Esophagus (tissue), 2 donors: ENCODE results near the gene SYNGR3. TPM values are rescaled to one million over a fixed set of nuclear protein-coding genes. Genes with fewer than 3 reads are reported as not detected.

Experiments
- polyA plus RNA-seq, 2 donors: library from polyadenylated mRNA; stranded (reverse); fragments of 200-250 nt; gene quantifications; one replicate each; pipeline ENCODE4 v1.2.3, GENCODE V29; 2013
- donor health status: healthy with polysubstance abuse.
- donor health status: Bipolar disorder and iron deficiency.

Gene SYNGR3
- polyA plus RNA-seq, 2 donors = 0.06 to 0.36 TPM

Other genes with a start within 250 kb of the SYNGR3 start
- gene NME3, start 218.4 kb upstream of the SYNGR3 start, polyA plus RNA-seq = 100 to 1,000 TPM in 1 of 2 donors, 10 to 100 TPM in 1; 51.0 to 102 TPM
- gene EME2, start 217.2 kb upstream of the SYNGR3 start, polyA plus RNA-seq = 10 to 100 TPM in 1 of 2 donors, 1 to 10 TPM in 1; 6.6 to 23.0 TPM
- gene MRPS34, start 216.8 kb upstream of the SYNGR3 start, polyA plus RNA-seq = 100 to 1,000 TPM in 1 of 2 donors, 10 to 100 TPM in 1; 62.4 to 115 TPM
- 100 to 1,000 TPM in 1 of 2 donors, 10 to 100 TPM in 1; 69.1 to 126 TPM for gene SPSB3, start 207.4 kb upstream of the SYNGR3 start, polyA plus RNA-seq
- 10 to 100 TPM; 41.5 to 57.8 TPM for gene NUBP2, start 207.0 kb upstream of the SYNGR3 start, polyA plus RNA-seq
- gene IGFALS, start 196.3 kb upstream of the SYNGR3 start, polyA plus RNA-seq = under 1 TPM; 0.01 to 0.14 TPM
- gene HAGH, start 163.1 kb upstream of the SYNGR3 start, polyA plus RNA-seq = 10 to 100 TPM; 41.1 to 57.9 TPM
- 10 to 100 TPM; 26.6 to 40.5 TPM for gene FAHD1, start 162.8 kb upstream of the SYNGR3 start, polyA plus RNA-seq
- under 1 TPM in 1 of 2 donors, not detected in 1; 0.08 TPM for gene MEIOB, start 117.8 kb upstream of the SYNGR3 start, polyA plus RNA-seq
- gene HS3ST6, start 71.6 kb upstream of the SYNGR3 start, polyA plus RNA-seq = 10 to 100 TPM in 1 of 2 donors, 1 to 10 TPM in 1; 8.0 to 16.3 TPM
- 10 to 100 TPM; 25.9 to 52.7 TPM for gene MSRB1, start 46.8 kb upstream of the SYNGR3 start, polyA plus RNA-seq
- gene RPL3L, start 35.3 kb upstream of the SYNGR3 start, polyA plus RNA-seq = under 1 TPM; 0.06 to 0.14 TPM
- gene NDUFB10, start 30.4 kb upstream of the SYNGR3 start, polyA plus RNA-seq = 100 to 1,000 TPM; 160 to 207 TPM
- gene RPS2, start 25.1 kb upstream of the SYNGR3 start, polyA plus RNA-seq = 1,000 to 10,000 TPM; 2,871 to 3,908 TPM
- under 1 TPM; 0.06 to 0.20 TPM for gene RNF151, start 23.1 kb upstream of the SYNGR3 start, polyA plus RNA-seq
- gene TBL3, start 17.9 kb upstream of the SYNGR3 start, polyA plus RNA-seq = 10 to 100 TPM; 56.6 to 59.0 TPM
- gene NOXO1, start 8.5 kb upstream of the SYNGR3 start, polyA plus RNA-seq = 1 to 10 TPM; 2.7 to 9.3 TPM
- 10 to 100 TPM; 13.1 to 23.1 TPM for gene GFER, start 5.8 kb upstream of the SYNGR3 start, polyA plus RNA-seq
- gene ZNF598, start 19.9 kb downstream of the SYNGR3 start, polyA plus RNA-seq = 10 to 100 TPM; 27.9 to 36.4 TPM
- gene NPW, start 29.8 kb downstream of the SYNGR3 start, polyA plus RNA-seq = under 1 TPM; 0.22 to 0.53 TPM
- 10 to 100 TPM; 26.3 to 36.1 TPM for gene NHERF2, start 36.9 kb downstream of the SYNGR3 start, polyA plus RNA-seq
- gene NTHL1, start 57.9 kb downstream of the SYNGR3 start, polyA plus RNA-seq = 10 to 100 TPM; 15.1 to 16.2 TPM
- 10 to 100 TPM; 31.1 to 66.6 TPM for gene TSC2, start 58.0 kb downstream of the SYNGR3 start, polyA plus RNA-seq
- gene PKD1, start 145.9 kb downstream of the SYNGR3 start, polyA plus RNA-seq = 10 to 100 TPM; 40.5 to 78.0 TPM
- 1 to 10 TPM; 1.1 to 4.7 TPM for gene RAB26, start 158.7 kb downstream of the SYNGR3 start, polyA plus RNA-seq
- gene TRAF7, start 165.8 kb downstream of the SYNGR3 start, polyA plus RNA-seq = 10 to 100 TPM; 40.1 to 41.5 TPM
- gene CASKIN1, start 206.6 kb downstream of the SYNGR3 start, polyA plus RNA-seq = under 1 TPM; 0.29 to 0.81 TPM
- 10 to 100 TPM; 27.8 to 38.3 TPM for gene MLST8, start 215.5 kb downstream of the SYNGR3 start, polyA plus RNA-seq
- 1 to 10 TPM; 3.6 to 4.6 TPM for gene BRICD5, start 220.9 kb downstream of the SYNGR3 start, polyA plus RNA-seq
- gene PGP, start 224.9 kb downstream of the SYNGR3 start, polyA plus RNA-seq = 1 to 10 TPM; 7.1 to 7.7 TPM
- gene E4F1, start 233.6 kb downstream of the SYNGR3 start, polyA plus RNA-seq = 10 to 100 TPM; 19.9 to 31.0 TPM
- 1 to 10 TPM in 1 of 2 donors, under 1 TPM in 1; 0.41 to 1.3 TPM for gene DNASE1L2, start 246.5 kb downstream of the SYNGR3 start, polyA plus RNA-seq